AG04450 (cell line): ENCODE results near the gene LRRC75A. TPM values are rescaled to one million over a fixed set of nuclear protein-coding genes. Genes with fewer than 3 reads are reported as not detected.
A peak's percentile ranks its signal among the peaks of the same experiment; 100 is the strongest.
"Not testable (repeated sequence)": the region's sequence is repeated elsewhere in the genome, so short reads cannot be mapped to it uniquely, and the experiment has no call there.

ENCODE experiments used
- CTCF ChIA-PET: fragments of 300-600, 350-600 bp; formaldehyde crosslinking; extraction: SDS; loops from one replicate; lab custom pipeline; 2022; ENCODE audit warnings: antibody characterized with exemption, inconsistent platforms; lab: Charles Lee
- POLR2A ChIA-PET: fragments of 350-600 bp; formaldehyde crosslinking; extraction: SDS; loops from one replicate; lab custom pipeline; 2021; ENCODE audit warnings: antibody characterized with exemption, inconsistent platforms; lab: Yijun Ruan, JAX
- DNase-seq: peaks from one replicate; pipeline ENCODE4 v3.0.0-alpha.2; 2011; ENCODE audit warnings: low read depth, low spot score
- H3K27ac ChIP-seq: one replicate; pipeline ENCODE4 v1.5.1; 2012; ENCODE audit warnings: low read depth, low read length, control low read depth
- H3K27me3 ChIP-seq: one replicate; pipeline ENCODE4 v1.6.0; 2012; ENCODE audit warnings: low read length; ENCODE audit not compliant: control insufficient read depth, insufficient read depth
- H3K4me3 ChIP-seq: 2 replicates; pipeline ENCODE4 v1.5.1; 2011; ENCODE audit warnings: mild to moderate bottlenecking, low read depth, low read length, control low read depth
- H3K9me3 ChIP-seq: 2 replicates; pipeline ENCODE4 v1.5.1; 2012; ENCODE audit warnings: low read length; ENCODE audit not compliant: control insufficient read depth, insufficient read depth
- CTCF ChIP-seq: IDR thresholded peaks from 2 replicates; pipeline ENCODE4 v1.5.1; 2011; ENCODE audit warnings: low read depth, low read length, control low read depth, inconsistent platforms
- polyA plus RNA-seq: library from polyadenylated mRNA; depleted of rRNA; stranded (reverse); fragments of >200 nt; gene quantifications from 2 replicates; pipeline ENCODE4 v1.2.3, GENCODE V29; 2011

Gene LRRC75A
- polyA plus RNA-seq, 1 experiment, result 1.2 TPM

GRCh38 chr17:16442594-16443510 lies 49.1 kb downstream of the LRRC75A start:
- H3K27ac ChIP-seq, result peak overlapping the region; percentile 52
- no peak for TF ChIP-seq CTCF
- DNase-seq, result no peak
- H3K27me3 ChIP-seq, result no peaks in the 10 kb centered on the region
- ChIA-PET POLR2A (interaction anchor here (1.0 to 5.3 kb wide), 3 partner anchors 23 to 62 kb away, joined by 3 to 102 read pairs (median 11); partner anchors contain the start of gene UBB), CTCF (interaction anchor here (0.8 to 1.3 kb wide), 3 partner anchors 9 to 79 kb away, joined by 4 to 7 read pairs (median 5); no protein-coding TSS in a partner anchor)
- H3K9me3 ChIP-seq, result no peaks in the 10 kb centered on the region; the same call in 1 of the 2 replicates
- 0 out of 2 replicates have a peak overlapping the region, but pooled peaks have one; percentile 3 for H3K4me3 ChIP-seq

- no peak overlapping the region for H3K27ac ChIP-seq
- no peak for DNase-seq
- CTCF ChIA-PET, result interaction anchor here (0.9 to 2.9 kb wide), 4 partner anchors 10 to 79 kb away, joined by 4 to 16 read pairs (median 5); no protein-coding TSS in a partner anchor
- TF ChIP-seq CTCF, result no peak
- no peaks in the 10 kb centered on the region for H3K9me3 ChIP-seq
- peak overlapping the region; percentile 29; the same call in 1 of the 2 replicates for H3K4me3 ChIP-seq
- no peaks in the 10 kb centered on the region for H3K27me3 ChIP-seq
- POLR2A ChIA-PET, result interaction anchor here (1.0 to 5.3 kb wide), 3 partner anchors 23 to 60 kb away, joined by 3 to 102 read pairs (median 4); partner anchors contain the start of gene UBB
These were observed 49.9 kb downstream of the LRRC75A start for GRCh38 chr17:16442141-16442540.

- no peaks in the 10 kb centered on the region for H3K27me3 ChIP-seq
- no peak for TF ChIP-seq CTCF
- DNase-seq, result no peak
- ChIA-PET POLR2A (interaction anchor here (0.6 to 5.3 kb wide), 5 partner anchors 11 to 105 kb away, joined by 4 to 102 read pairs (median 7); partner anchors contain the start of gene UBB), CTCF (interaction anchor here (0.7 to 2.9 kb wide), 7 partner anchors 11 to 218 kb away, joined by 3 to 16 read pairs (median 4); no protein-coding TSS in a partner anchor)
- H3K4me3 ChIP-seq, result peak overlapping the region; percentile 99
- no peaks in the 10 kb centered on the region for H3K9me3 ChIP-seq
- H3K27ac ChIP-seq, result no peak overlapping the region
These were observed 50.9 kb downstream of the LRRC75A start for GRCh38 chr17:16440901-16441629.

- Histone ChIP-seq H3K27ac (peak overlapping the region; percentile 54), H3K4me3 (peak overlapping the region; percentile 99)
- ChIA-PET CTCF (interaction anchor here (0.7 to 2.9 kb wide), 5 partner anchors 55 to 217 kb away, joined by 3 to 16 read pairs (median 4); no protein-coding TSS in a partner anchor), POLR2A (interaction anchor here (0.7 to 5.3 kb wide), 3 partner anchors 34 to 1139 kb away, joined by 7 to 102 read pairs (median 10); partner anchors contain the start of gene UBB)
- not testable (repeated sequence) for DNase-seq, H3K27me3 ChIP-seq, H3K9me3 ChIP-seq
These were observed 51.6 kb downstream of the LRRC75A start for GRCh38 chr17:16440354-16440753.
